ENCODE data around the gene NR6A1.
"Not testable (repeated sequence)": the region's sequence is repeated elsewhere in the genome, so short reads cannot be mapped to it uniquely, and the experiment has no call there.

NR6A1 gene

GRCh38 chr9:124757616-124758015 is 13.5 kb downstream of the NR6A1 start:
- DNase-seq: no peak

GRCh38 chr9:124756011-124756410 is 15.1 kb downstream of the NR6A1 start:
- DNase-seq: no peak

GRCh38 chr9:124755061-124755460 is 16.1 kb downstream of the NR6A1 start:
- DNase-seq: no peak

GRCh38 chr9:124754289-124754688 is 16.8 kb downstream of the NR6A1 start:
- no peak for DNase-seq

- DNase-seq: no peak
These were observed 18.1 kb downstream of the NR6A1 start for GRCh38 chr9:124752967-124753366.

- no peak for DNase-seq
These were observed 21.3 kb downstream of the NR6A1 start for GRCh38 chr9:124749781-124750180.

GRCh38 chr9:124749284-124749683 is 21.8 kb downstream of the NR6A1 start:
- DNase-seq: no peak

- no peak for DNase-seq
These were observed 24.0 kb downstream of the NR6A1 start for GRCh38 chr9:124747065-124747464.

- no peak for DNase-seq
These were observed 27.3 kb downstream of the NR6A1 start for GRCh38 chr9:124743686-124744348.

GRCh38 chr9:124742940-124743339 is 28.2 kb downstream of the NR6A1 start:
- DNase-seq: no peak

- no peak for DNase-seq
These were observed 29.4 kb downstream of the NR6A1 start for GRCh38 chr9:124741662-124742061.

GRCh38 chr9:124741149-124741548 is 30.0 kb downstream of the NR6A1 start:
- no peak for DNase-seq

- DNase-seq: no peak
These were observed 31.8 kb downstream of the NR6A1 start for GRCh38 chr9:124739360-124739759.

- not testable (repeated sequence) for DNase-seq
These were observed 33.0 kb downstream of the NR6A1 start for GRCh38 chr9:124738075-124738474.

GRCh38 chr9:124735121-124735520 is 36.0 kb downstream of the NR6A1 start:
- no peak for DNase-seq

GRCh38 chr9:124734741-124735083 is 36.4 kb downstream of the NR6A1 start:
- DNase-seq: not testable (repeated sequence)

- DNase-seq: no peak
These were observed 37.0 kb downstream of the NR6A1 start for GRCh38 chr9:124733964-124734740.

GRCh38 chr9:124730772-124731171 is 40.3 kb downstream of the NR6A1 start:
- DNase-seq: no peak

- DNase-seq: no peak
These were observed 44.2 kb downstream of the NR6A1 start for GRCh38 chr9:124726886-124727285.

GRCh38 chr9:124725068-124725452 is 46.1 kb downstream of the NR6A1 start:
- DNase-seq: no peak

- no peak for DNase-seq
These were observed 46.6 kb downstream of the NR6A1 start for GRCh38 chr9:124724415-124725067.

- no peak for DNase-seq
These were observed 47.8 kb downstream of the NR6A1 start for GRCh38 chr9:124723352-124723751.

GRCh38 chr9:124721109-124721906 is 49.8 kb downstream of the NR6A1 start:
- DNase-seq: no peak
